GM15510 (cell line): ENCODE measurements around the gene VPS37B.
A peak's percentile ranks its signal among the peaks of the same experiment; 100 is the strongest.

Experiments
- POLR2A ChIP-seq: IDR thresholded peaks from 3 replicates; pipeline ENCODE4 v1.6.1; 2011; ENCODE audit warnings: borderline replicate concordance; ENCODE audit not compliant: insufficient read length; ENCODE audit errors: extremely low read depth

Gene VPS37B

DNA sequence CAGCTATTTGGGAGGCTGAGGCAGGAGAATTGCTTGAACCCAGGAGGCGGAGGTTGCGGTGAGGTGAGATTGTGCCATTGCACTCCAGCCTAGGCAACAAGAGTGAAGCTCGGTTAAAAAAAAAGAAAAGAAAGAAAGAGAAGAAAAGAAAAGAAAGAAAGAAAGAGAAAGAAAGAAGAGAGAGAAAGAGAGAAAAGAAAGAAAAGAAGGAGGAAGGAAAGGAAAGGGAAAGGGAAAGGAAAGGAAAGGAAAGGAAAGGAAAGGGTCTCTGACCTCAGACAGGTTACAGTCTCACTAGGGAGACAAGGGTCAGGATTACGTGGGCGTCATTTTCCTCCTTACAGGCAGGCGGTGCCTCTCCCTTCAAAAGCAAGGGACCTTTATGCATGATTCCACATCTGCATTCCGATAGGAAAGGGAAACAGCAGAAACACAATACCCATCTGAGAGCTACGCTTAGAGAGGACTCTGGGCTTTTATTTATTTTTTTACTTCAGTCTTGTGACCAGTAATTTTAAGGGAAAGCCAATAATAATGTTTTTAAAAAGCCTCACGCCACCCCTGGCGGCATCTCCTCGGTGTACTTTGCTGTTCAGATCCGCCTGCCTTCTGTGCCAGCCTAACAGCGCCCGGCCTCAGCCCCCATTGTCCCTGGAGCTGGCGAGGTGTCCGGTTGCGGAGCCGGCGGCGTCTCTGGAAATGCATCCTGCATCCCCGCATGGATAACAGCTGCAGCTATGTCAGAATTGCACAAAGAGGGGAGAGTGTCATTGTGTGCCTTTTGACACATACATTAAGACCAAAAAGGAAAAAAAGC is 61.6 kb downstream of the VPS37B start:
- TF ChIP-seq POLR2A = no peak

DNA sequence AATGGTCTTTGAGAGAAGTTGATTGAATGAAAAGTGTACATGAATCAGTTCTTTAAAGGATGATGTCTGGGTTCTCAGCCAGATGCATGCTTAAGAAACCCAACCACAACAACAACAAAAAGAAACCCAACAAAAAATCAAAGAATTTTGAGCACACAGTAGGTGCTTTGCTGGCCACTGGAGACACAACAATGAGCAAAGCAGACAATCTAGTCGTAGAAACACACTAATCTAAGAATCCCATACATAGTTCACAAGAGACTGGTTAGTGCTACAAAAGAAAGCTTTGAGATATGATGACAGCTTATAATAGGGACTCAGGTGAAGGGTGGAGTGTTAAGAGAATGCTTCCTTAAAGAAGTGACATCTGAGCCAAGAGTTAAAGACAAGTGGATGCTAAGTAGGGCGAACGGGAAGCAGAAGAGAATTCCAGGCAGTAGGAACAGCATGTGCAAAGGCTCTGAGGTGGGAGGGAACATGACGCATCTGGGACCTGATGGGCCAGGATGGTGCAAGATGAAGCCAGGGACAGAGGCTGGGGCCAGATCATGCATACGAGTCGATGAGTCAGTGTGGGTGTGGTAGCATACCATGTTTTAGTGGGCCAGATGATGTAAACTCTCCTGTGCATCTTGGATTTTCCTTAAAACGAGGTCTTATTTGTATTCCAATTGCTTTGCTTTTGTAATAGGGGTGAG is 65.3 kb downstream of the VPS37B start:
- TF ChIP-seq POLR2A = no peak

DNA sequence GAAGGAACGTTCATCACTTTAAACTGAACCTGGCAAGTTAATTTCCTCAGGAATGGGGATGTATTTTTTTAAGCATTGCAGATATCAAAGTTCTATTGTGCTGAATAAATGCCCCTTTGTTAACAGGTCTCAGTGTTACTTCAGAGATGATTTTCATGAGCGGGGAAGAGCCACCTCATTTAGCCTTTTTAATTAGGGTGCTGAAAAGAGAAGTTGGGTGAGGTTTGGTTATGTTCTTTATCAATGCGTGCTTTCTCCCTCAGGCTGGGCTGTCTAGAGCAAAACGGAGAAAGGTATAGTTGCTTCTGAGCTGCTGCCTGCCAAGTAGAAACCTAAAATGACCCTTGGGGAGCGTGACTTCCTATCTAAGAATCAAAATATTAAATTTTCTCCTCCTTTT is 68.7 kb downstream of the VPS37B start:
- TF ChIP-seq POLR2A = no peak

DNA sequence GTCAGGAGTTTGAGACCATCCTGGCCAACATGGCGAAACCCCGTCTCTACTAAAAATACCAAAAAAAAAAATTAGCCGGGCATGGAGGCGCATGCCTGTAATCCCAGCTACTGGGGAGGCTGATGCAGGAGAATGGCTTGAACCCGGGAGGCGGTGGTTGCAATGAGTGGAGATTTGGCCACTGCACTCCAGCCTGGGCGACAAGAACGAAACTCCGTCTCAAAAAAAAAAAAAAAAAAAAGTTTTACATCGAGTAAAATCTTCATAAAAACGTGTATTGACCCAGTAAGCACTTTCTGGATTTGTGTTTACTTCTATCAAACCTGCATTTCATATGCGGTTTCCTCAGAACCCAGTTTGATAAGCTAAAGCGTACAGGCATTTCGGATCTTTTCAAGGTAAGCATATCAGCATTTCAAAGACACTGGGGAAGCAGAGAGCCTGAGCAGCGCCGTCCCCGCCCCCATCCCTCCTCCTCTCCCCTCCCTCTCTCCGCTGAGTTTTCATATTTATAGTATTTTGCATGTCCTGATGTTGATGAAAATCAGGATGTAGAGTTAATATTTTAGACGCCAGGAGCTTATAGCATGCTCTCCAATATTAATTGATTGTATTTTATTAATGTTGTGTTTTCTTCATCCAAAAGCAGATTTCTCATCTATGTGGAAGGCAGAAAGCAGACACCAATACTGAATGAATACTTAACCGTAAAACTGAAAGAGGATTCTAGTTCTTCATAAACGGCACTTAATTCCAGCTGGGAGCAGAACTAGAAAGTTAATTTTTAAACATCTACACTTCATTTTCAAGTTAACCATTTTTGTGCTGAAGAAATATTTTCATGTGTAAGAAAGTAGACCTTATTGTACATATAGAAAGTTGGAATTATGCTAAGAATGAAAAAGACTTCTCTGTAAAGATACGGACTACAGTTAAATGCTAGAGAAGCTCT is 69.9 kb downstream of the VPS37B start:
- TF ChIP-seq POLR2A = no peak

DNA sequence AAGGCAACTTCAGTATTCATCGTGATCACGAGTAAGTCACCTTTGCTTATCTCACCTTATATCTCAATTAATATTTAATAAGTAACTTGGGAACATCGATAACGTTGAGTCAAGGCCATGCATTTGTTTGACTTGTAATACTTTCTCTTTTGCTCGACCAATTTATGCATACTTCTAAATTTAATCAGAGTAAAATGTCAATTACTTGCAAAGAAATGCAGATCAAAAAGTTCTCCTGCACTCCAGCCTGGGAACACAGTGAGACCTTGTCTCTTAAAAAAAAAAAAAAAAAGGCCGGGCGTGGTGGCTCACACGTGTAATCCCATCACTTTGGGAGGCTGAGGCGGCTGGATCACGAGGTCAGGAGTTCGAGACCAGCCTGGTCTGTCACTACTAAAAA is 72.5 kb downstream of the VPS37B start:
- no peak for TF ChIP-seq POLR2A

DNA sequence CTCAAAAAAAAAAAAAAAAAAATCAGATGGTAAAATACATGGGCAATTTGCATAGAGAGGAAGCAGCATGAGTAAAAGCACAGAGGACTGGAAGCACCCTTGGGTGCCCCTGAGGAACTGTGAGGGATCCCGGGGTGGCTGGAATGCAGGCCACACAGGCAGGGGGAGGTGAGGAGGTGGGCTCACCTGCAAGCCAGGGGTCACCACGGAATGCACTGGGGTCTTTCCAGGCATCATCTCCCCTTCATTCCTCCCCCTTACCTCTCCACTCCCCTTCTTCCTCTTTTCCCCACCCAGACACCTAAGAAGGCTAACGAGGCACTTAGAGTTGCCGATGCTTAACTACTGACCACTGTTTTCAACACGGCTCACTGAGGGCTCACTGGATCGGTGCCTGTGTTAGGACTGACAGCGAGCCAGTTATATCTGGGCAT is 75.1 kb downstream of the VPS37B start:
- peak; percentile 20 for TF ChIP-seq POLR2A

DNA sequence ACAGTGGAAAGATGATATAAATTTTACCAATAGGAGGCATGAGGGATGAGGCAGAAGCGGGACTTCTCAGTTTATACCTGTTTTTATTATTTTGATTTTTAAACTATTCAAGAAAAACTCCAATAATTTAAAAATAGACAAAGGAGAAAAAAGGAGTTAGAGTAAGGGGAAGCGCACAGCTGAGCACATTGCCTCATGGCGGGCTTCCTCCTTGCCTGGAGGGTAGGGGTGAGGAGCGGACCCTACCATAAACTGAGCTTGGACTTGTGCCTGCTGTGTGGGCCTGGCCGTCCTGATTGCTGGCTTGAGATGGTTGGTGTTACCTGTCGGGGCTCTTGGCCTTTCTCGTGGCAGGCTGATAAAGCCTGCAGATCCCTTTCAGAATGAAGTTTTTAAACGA is 75.8 kb downstream of the VPS37B start:
- no peak for TF ChIP-seq POLR2A

DNA sequence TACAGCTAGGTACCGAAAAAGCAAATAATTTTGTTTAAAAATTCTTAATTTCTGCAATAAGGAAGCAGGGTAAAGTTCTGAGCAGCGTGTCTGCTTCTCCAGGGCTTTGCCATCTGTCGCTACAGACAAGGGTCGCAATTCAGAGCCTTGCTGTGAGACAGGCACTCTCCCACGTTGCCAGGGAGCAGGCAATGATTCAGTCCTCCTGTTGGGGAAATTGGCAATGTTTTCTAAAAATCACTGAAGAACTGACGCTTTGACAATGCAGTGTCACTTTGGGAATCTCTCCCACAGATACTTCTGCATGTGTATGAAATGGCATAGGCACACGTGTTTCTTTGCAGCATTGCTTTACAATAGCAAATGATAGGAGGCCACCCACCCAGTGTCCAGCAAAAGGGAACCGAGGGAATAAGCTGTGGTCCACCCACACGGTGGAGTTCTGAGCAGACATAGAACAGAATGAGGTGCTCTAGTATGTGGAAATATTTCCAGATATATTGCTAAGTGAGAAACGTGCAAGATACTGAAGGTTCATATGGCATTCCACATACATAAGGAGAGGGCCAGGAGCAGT is 76.6 kb downstream of the VPS37B start:
- TF ChIP-seq POLR2A = no peak
